Fibroblast of the aortic adventitia (primary cell): Measurements from ENCODE around the gene CTSA. TPM values are rescaled to one million over a fixed set of nuclear protein-coding genes. Genes with fewer than 3 reads are reported as not detected.

Experiments used
- DNase-seq: peaks from one replicate; pipeline ENCODE4 v3.0.0-alpha.2; 2010; ENCODE audit warnings: low read depth
- H3K4me3 ChIP-seq: 2 replicates; pipeline ENCODE4 v1.5.1; 2011; ENCODE audit warnings: low read depth, mild to moderate bottlenecking, control low read depth, low read length, moderate library complexity
- CTCF ChIP-seq: IDR thresholded peaks from 2 replicates; pipeline ENCODE4 v1.5.1; 2011; ENCODE audit warnings: mild to moderate bottlenecking, low read length, control low read depth, inconsistent platforms; ENCODE audit not compliant: insufficient read depth
- total RNA-seq: library from RNA; depleted of rRNA; stranded (reverse); fragments of >200 nt; gene quantifications from 2 replicates; pipeline ENCODE4 v1.2.3, GENCODE V29; 2012; ENCODE audit warnings: low replicate concordance

Gene CTSA
- total RNA-seq, 1 donor = 166 TPM

GRCh38 chr20:45857114-45857881, 33.8 kb upstream of the CTSA start, which contains the start of the genes ACOT8 and ZSWIM3:
Gene ACOT8, minus strand, starts transcription at chr20:45857392. Its CDS starts 77 bp downstream, at chr20:45857315.
Gene ZSWIM3, plus strand, starts transcription at chr20:45857614. Its CDS starts 212 bp downstream, at chr20:45857826.
- TF ChIP-seq CTCF = no peak
- peak; percentile 100 for DNase-seq
- peak within 1 kb of the TSS; percentile 85 for H3K4me3 ChIP-seq

GRCh38 chr20:45857882-45858216, 33.3 kb upstream of the CTSA start:
- peak overlapping the region; percentile 68 for H3K4me3 ChIP-seq
- no peak for TF ChIP-seq CTCF
- no peak for DNase-seq

- TF ChIP-seq CTCF = no peak
- no peak overlapping the region for H3K4me3 ChIP-seq
- DNase-seq = no peak
Measured at GRCh38 chr20:45859916-45860315, 31.2 kb upstream of the CTSA start.

GRCh38 chr20:45860560-45861220, 30.4 kb upstream of the CTSA start:
- no peak for TF ChIP-seq CTCF
- no peak for DNase-seq
- no peak overlapping the region for H3K4me3 ChIP-seq

GRCh38 chr20:45861221-45862075, 29.7 kb upstream of the CTSA start:
- DNase-seq = no peak
- TF ChIP-seq CTCF = no peak

GRCh38 chr20:45863543-45864470, 27.3 kb upstream of the CTSA start:
- no peak for DNase-seq
- no peak for TF ChIP-seq CTCF

More at GRCh38 chr20:45861221-45862075, 29.7 kb upstream of the CTSA start:
- H3K4me3 ChIP-seq = no peak overlapping the region

More at GRCh38 chr20:45863543-45864470, 27.3 kb upstream of the CTSA start:
- H3K4me3 ChIP-seq = no peak overlapping the region
